Measurements from ENCODE around the gene MOSMO.
"Not testable (repeated sequence)": the region's sequence is repeated elsewhere in the genome, so short reads cannot be mapped to it uniquely, and the experiment has no call there.

Gene MOSMO

DNA sequence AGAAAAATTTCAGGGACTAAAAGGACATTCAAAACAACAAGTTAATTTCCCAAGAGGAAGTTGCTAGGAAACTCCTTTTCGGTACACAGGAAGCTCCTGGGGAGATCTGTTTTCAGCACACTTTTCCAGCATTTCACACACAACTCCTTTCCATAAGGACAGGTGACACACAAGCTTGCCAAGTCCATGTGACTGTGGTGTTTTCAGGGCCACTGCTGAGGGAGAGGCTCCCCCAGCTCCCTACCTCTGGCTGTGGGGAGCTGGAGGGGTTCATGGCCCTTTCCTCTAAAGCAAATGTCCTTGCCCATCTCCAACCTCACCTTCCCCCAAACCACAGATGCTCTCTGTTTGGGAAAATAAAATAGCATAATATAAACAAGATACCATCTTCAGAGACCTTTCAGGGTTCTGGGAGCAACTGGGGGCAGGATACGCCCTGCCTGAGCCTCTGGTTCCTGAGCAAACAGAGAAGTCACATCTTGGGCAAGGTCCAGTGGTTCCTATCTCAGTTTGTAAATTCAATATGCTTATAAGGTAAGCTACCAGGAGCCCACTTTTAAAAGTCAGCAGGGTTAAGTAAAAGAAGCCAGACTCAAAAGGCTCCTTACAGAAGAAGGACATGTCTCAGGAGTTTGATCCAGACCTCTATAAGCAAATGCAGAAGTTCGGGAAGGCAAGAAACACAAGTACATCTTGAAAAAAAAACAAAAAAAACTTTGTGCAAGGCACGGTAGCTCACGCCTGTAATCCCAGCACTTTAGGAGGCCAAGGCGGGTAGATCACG lies 10.0 kb upstream of the MOSMO start:
- Histone ChIP-seq H3K27me3 (replicated peaks; ENCODE audit: control insufficient read depth, insufficient read depth, low read length, poor library complexity, severe bottlenecking) (no peaks in the 10 kb centered on the region), H3K27ac (ENCODE audit: insufficient read depth, low read length, poor library complexity, severe bottlenecking) (no peak overlapping the region), H3K4me3 (ENCODE audit: insufficient read depth, low read depth, low read length, poor library complexity, severe bottlenecking) (no peak overlapping the region), H3K4me1 (ENCODE audit: control insufficient read depth, insufficient read depth, low read length, poor library complexity, severe bottlenecking) (peaks cover 6% of the 10 kb centered on the region), H3K9me3 (ENCODE audit: control insufficient read depth, low read length) (no peaks in the 10 kb centered on the region), H3K36me3 (ENCODE audit: control insufficient read depth, insufficient read depth, low read length) (no peaks in the 10 kb centered on the region)
- no peak for DNase-seq

DNA sequence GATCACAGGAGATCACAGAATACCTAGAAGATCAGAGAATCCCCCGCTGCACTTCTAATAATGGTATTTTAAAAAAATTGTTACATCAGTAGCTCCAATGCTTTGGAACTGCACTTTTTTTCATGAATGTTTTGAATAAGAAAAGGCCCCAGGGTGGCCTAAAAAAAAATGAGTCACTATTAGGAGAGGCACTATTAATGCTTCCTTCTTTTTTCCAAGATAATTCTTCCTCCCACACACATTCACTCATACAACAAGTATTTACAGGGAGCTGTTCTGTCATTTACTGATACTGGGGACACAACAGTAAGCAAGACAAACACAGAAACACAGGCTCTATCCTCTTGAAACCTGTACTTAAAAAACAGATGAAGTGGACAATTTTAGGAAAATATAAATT lies 6.3 kb upstream of the MOSMO start:
- H3K27ac ChIP-seq (ENCODE audit: insufficient read depth, low read length, poor library complexity, severe bottlenecking) = no peak overlapping the region
- no peaks in the 10 kb centered on the region for H3K27me3 ChIP-seq (replicated peaks; ENCODE audit: control insufficient read depth, insufficient read depth, low read length, poor library complexity, severe bottlenecking)
- no peaks in the 10 kb centered on the region for H3K9me3 ChIP-seq (ENCODE audit: control insufficient read depth, low read length)
- peaks cover 6% of the 10 kb centered on the region for H3K4me1 ChIP-seq (ENCODE audit: control insufficient read depth, insufficient read depth, low read length, poor library complexity, severe bottlenecking)
- no peaks in the 10 kb centered on the region for H3K36me3 ChIP-seq (ENCODE audit: control insufficient read depth, insufficient read depth, low read length)
- H3K4me3 ChIP-seq (ENCODE audit: insufficient read depth, low read depth, low read length, poor library complexity, severe bottlenecking) = no peak overlapping the region
- DNase-seq = no peak

DNA sequence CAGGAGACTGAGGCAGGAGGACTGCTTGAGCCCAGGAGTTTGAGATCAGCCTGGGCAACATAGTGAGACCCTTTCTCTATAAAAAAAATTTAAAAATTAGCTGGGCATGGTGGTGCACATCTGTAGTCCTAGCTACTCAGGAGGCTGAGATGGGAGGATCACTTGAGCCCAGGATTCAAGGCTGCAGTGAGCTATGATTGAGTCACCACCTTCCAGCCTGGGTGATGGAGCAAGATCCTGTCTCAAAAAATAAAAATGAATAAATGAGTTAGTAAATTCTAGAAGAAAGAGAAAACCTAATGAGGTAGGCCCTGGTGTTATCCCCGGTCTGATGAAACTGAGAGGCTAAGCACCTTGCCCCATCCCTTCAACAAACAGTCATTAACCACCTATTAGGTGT lies 5.9 kb upstream of the MOSMO start:
- not testable (repeated sequence) for H3K27me3 ChIP-seq (replicated peaks; ENCODE audit: control insufficient read depth, insufficient read depth, low read length, poor library complexity, severe bottlenecking); H3K4me1 ChIP-seq (ENCODE audit: control insufficient read depth, insufficient read depth, low read length, poor library complexity, severe bottlenecking); H3K4me3 ChIP-seq (ENCODE audit: insufficient read depth, low read depth, low read length, poor library complexity, severe bottlenecking); DNase-seq; H3K9me3 ChIP-seq (ENCODE audit: control insufficient read depth, low read length); H3K36me3 ChIP-seq (ENCODE audit: control insufficient read depth, insufficient read depth, low read length); H3K27ac ChIP-seq (ENCODE audit: insufficient read depth, low read length, poor library complexity, severe bottlenecking)

DNA sequence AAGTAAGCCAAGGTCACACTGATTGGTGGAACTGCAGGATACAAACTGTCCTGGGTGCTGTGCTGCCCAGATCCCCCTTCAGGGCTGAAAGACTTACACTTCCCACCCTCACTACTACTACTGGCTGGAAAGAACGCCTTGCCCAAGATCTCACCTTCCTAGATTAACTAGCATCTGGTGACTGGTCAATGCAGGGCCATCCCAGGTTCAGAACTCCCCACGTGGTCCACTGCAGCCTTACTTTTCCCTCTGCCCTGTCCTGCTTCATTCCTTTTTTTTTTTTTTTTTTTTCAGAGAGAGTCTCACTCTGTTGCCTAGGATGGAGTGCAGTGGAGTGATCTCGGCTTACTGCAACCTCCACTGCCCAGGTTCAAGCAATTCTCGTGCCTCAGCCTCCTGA lies 4.7 kb upstream of the MOSMO start:
- peaks cover 10% of the 10 kb centered on the region for H3K4me1 ChIP-seq (ENCODE audit: control insufficient read depth, insufficient read depth, low read length, poor library complexity, severe bottlenecking)
- H3K36me3 ChIP-seq (ENCODE audit: control insufficient read depth, insufficient read depth, low read length) = no peaks in the 10 kb centered on the region
- H3K27me3 ChIP-seq (replicated peaks; ENCODE audit: control insufficient read depth, insufficient read depth, low read length, poor library complexity, severe bottlenecking) = no peaks in the 10 kb centered on the region
- no peaks in the 10 kb centered on the region for H3K9me3 ChIP-seq (ENCODE audit: control insufficient read depth, low read length)
- no peak overlapping the region for H3K4me3 ChIP-seq (ENCODE audit: insufficient read depth, low read depth, low read length, poor library complexity, severe bottlenecking)
- DNase-seq = no peak
- no peak overlapping the region for H3K27ac ChIP-seq (ENCODE audit: insufficient read depth, low read length, poor library complexity, severe bottlenecking)

DNA sequence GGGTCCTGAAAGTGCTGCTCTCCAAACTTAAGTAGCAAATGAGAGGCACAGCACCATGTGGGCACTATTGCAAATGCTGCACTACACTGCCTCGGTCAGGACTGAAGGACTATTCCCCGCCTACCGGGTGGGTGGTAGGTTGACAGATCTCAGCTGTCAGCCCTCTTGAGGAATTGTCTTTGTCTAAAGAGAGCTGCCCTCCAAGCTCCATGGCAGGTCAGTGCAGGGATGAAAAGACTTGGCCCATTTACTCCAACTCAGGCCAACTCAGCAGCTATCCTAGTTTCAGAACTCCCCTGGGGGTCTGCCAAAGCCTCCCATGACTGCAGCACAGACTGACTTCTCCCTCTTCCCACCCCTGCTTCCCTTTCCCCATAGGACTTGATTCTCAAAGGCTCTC lies 3.6 kb upstream of the MOSMO start:
- no peak overlapping the region for H3K27ac ChIP-seq (ENCODE audit: insufficient read depth, low read length, poor library complexity, severe bottlenecking)
- H3K4me1 ChIP-seq (ENCODE audit: control insufficient read depth, insufficient read depth, low read length, poor library complexity, severe bottlenecking) = peaks cover 21% of the 10 kb centered on the region
- no peak for DNase-seq
- H3K36me3 ChIP-seq (ENCODE audit: control insufficient read depth, insufficient read depth, low read length) = no peaks in the 10 kb centered on the region
- H3K4me3 ChIP-seq (ENCODE audit: insufficient read depth, low read depth, low read length, poor library complexity, severe bottlenecking) = no peak overlapping the region
- no peaks in the 10 kb centered on the region for H3K9me3 ChIP-seq (ENCODE audit: control insufficient read depth, low read length)
- no peaks in the 10 kb centered on the region for H3K27me3 ChIP-seq (replicated peaks; ENCODE audit: control insufficient read depth, insufficient read depth, low read length, poor library complexity, severe bottlenecking)

DNA sequence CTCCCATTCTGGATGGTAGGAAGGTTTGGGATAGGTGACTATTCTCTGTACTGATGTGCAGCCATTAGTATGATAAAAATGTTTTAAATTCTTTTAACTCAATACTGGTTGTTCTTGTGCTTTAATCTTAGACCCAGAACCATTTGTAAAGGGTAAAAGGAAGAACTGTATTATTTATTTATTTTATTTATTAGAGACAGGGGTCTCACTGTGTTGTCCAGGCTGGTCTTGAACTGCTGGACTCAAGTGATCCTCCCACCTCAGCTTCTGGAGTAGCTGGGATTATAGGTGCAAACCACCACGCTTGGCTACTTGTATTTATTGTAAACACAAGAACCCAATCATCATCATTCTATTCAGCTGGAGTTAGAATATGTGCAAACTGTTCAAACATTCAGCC lies 2.2 kb upstream of the MOSMO start:
- Histone ChIP-seq H3K27me3 (replicated peaks; ENCODE audit: control insufficient read depth, insufficient read depth, low read length, poor library complexity, severe bottlenecking) (no peaks in the 10 kb centered on the region), H3K27ac (ENCODE audit: insufficient read depth, low read length, poor library complexity, severe bottlenecking) (no peak overlapping the region), H3K4me1 (ENCODE audit: control insufficient read depth, insufficient read depth, low read length, poor library complexity, severe bottlenecking) (peaks cover 22% of the 10 kb centered on the region), H3K36me3 (ENCODE audit: control insufficient read depth, insufficient read depth, low read length) (no peaks in the 10 kb centered on the region), H3K9me3 (ENCODE audit: control insufficient read depth, low read length) (no peaks in the 10 kb centered on the region), H3K4me3 (ENCODE audit: insufficient read depth, low read depth, low read length, poor library complexity, severe bottlenecking) (no peak overlapping the region)
- no peak for DNase-seq

DNA sequence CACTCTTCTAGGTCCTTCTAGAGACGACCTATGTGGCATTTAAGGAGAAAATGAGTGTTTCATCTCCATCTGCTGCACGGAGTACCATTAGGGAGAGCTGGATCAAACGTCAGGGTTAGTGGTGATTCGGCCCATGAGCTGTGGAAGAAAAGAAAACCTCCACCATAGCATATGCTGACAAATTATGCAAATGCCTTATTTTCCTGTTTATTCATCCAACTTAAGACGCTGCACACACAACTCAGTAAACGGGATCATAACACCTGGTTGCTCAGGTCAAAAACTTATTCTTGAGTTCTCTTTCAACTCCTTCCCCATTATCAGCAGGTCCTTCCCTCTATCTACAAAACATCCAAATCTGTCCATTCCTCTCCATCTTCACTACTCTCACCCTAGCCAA lies 1.3 kb upstream of the MOSMO start:
- DNase-seq = no peak

DNA sequence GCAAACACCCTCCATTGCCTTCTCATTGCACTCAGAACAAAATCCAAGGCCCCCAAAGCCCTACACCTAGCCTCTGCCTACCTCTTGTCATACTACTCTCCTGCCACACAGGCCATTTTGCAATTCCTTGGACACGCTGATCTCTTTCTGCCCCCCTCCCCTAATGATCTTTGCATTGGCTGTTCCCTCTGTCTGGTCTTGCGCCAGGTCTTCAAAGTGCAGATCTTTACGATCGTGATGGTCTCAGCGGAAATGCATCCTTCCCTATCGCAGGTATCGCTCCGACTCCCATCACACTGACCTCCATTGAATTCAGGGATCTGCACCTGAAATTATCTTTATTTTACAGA lies 777 bp upstream of the MOSMO start:
- no peak for DNase-seq
- Histone ChIP-seq H3K27me3 (replicated peaks; ENCODE audit: control insufficient read depth, insufficient read depth, low read length, poor library complexity, severe bottlenecking) (no peaks in the 10 kb centered on the region), H3K4me3 (ENCODE audit: insufficient read depth, low read depth, low read length, poor library complexity, severe bottlenecking) (peak overlapping the region; percentile 97), H3K36me3 (ENCODE audit: control insufficient read depth, insufficient read depth, low read length) (no peaks in the 10 kb centered on the region), H3K27ac (ENCODE audit: insufficient read depth, low read length, poor library complexity, severe bottlenecking) (peak overlapping the region; percentile 77), H3K9me3 (ENCODE audit: control insufficient read depth, low read length) (no peaks in the 10 kb centered on the region), H3K4me1 (ENCODE audit: control insufficient read depth, insufficient read depth, low read length, poor library complexity, severe bottlenecking) (peaks cover 16% of the 10 kb centered on the region)

More for the DNA sequence above, 1.3 kb upstream of the MOSMO start:
- H3K27me3 ChIP-seq (replicated peaks; ENCODE audit: control insufficient read depth, insufficient read depth, low read length, poor library complexity, severe bottlenecking) = no peaks in the 10 kb centered on the region
- H3K27ac ChIP-seq (ENCODE audit: insufficient read depth, low read length, poor library complexity, severe bottlenecking) = no peak overlapping the region
- H3K9me3 ChIP-seq (ENCODE audit: control insufficient read depth, low read length) = no peaks in the 10 kb centered on the region
- no peak overlapping the region for H3K4me3 ChIP-seq (ENCODE audit: insufficient read depth, low read depth, low read length, poor library complexity, severe bottlenecking)
- peaks cover 16% of the 10 kb centered on the region for H3K4me1 ChIP-seq (ENCODE audit: control insufficient read depth, insufficient read depth, low read length, poor library complexity, severe bottlenecking)
- H3K36me3 ChIP-seq (ENCODE audit: control insufficient read depth, insufficient read depth, low read length) = no peaks in the 10 kb centered on the region

DNA sequence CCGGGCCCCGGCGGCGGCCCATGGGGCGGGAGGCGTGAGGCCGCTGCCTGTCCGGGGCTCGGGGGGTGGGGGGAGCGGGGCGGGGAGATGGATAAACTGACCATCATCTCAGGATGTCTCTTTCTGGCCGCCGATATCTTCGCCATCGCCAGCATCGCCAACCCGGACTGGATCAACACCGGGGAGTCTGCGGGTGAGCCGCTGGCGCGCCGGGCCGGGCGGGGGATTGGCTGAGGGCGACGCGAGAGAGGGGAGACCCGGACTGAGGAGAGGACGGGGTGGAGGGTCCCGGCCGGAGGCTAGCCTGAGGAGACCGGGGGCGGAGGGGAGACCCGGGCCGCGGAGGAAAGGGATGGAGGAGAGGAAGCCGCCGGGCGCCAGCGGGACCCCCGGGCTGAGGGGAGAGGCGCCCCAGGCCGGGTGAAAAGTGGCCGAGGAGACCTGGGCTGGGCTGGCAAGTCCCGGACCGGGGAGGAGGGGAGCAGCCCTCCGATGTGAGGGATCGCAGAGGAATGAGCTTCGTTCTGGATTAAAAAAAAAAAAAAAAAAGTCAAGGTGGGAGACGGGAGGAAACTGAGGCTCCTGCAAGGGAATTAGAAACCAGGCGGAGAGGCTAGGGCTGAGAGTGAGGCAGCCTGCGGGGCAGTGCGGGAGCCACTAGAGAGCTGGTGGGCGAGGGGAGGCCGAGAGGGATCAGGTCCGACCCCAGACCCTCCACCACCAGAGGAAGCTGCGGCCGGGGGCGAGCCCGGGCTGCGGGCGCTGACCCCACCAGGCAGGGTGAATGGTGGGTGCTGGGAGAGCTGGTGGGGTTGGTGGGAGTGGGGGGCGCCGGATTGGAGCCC lies 526 bp downstream of the MOSMO start:
- H3K4me3 ChIP-seq (ENCODE audit: insufficient read depth, low read depth, low read length, poor library complexity, severe bottlenecking) = peak overlapping the region; percentile 87
- DNase-seq = peak in 1 of 3 donors; percentile 3
- H3K27me3 ChIP-seq (replicated peaks; ENCODE audit: control insufficient read depth, insufficient read depth, low read length, poor library complexity, severe bottlenecking) = no peaks in the 10 kb centered on the region
- peak overlapping the region; percentile 48 for H3K27ac ChIP-seq (ENCODE audit: insufficient read depth, low read length, poor library complexity, severe bottlenecking)
- no peaks in the 10 kb centered on the region for H3K36me3 ChIP-seq (ENCODE audit: control insufficient read depth, insufficient read depth, low read length)
- no peaks in the 10 kb centered on the region for H3K9me3 ChIP-seq (ENCODE audit: control insufficient read depth, low read length)
- H3K4me1 ChIP-seq (ENCODE audit: control insufficient read depth, insufficient read depth, low read length, poor library complexity, severe bottlenecking) = peaks cover 16% of the 10 kb centered on the region

DNA sequence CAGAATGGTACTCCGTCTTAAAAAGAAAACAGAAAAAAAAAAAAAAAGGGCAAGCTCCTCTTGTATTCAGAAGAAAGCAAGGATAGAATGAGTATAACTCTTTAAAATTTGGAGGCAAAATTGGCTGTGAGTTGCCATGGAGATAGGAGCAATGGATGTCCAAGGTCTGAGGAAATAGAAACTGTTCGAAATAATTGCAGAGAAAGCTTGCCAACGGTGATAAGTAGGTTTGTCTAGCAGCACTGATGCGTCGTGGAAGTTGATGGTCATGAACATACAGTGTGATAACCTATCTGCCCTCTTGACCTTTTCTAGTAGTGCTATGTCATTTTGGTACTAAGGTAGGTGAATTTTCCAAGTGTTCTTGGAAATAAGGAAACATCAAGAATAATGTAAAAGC lies 3.0 kb downstream of the MOSMO start:
- peaks cover 16% of the 10 kb centered on the region for H3K4me1 ChIP-seq (ENCODE audit: control insufficient read depth, insufficient read depth, low read length, poor library complexity, severe bottlenecking)
- H3K36me3 ChIP-seq (ENCODE audit: control insufficient read depth, insufficient read depth, low read length) = no peaks in the 10 kb centered on the region
- no peak for DNase-seq
- H3K9me3 ChIP-seq (ENCODE audit: control insufficient read depth, low read length) = no peaks in the 10 kb centered on the region
- H3K4me3 ChIP-seq (ENCODE audit: insufficient read depth, low read depth, low read length, poor library complexity, severe bottlenecking) = no peak overlapping the region
- no peaks in the 10 kb centered on the region for H3K27me3 ChIP-seq (replicated peaks; ENCODE audit: control insufficient read depth, insufficient read depth, low read length, poor library complexity, severe bottlenecking)
- H3K27ac ChIP-seq (ENCODE audit: insufficient read depth, low read length, poor library complexity, severe bottlenecking) = no peak overlapping the region
